Stomach (tissue), 9 donors: Measurements from ENCODE around the gene COA5. TPM values are rescaled to one million over a fixed set of nuclear protein-coding genes. Genes with fewer than 3 reads are reported as not detected.
A peak's percentile ranks its signal among the peaks of the same experiment; 100 is the strongest.

Source experiments
- DNase-seq, 2 donors: peaks; one replicate each; pipeline versions ENCODE4 v3.0.0 to v3.0.0-alpha.2; 2013 to 2019
- H3K27ac ChIP-seq, 5 donors: fragments of 200-600 bp in 4 of 5; sonication (generic) in 4 of 5; one replicate each; pipeline ENCODE4 v1.5.1; 2013 to 2019; ENCODE audit warnings: mild to moderate bottlenecking in 1 of 5, moderate library complexity in 1 of 5
- H3K27me3 ChIP-seq, 3 donors: fragments of 200-600 bp; sonication (generic); one replicate each; pipeline ENCODE4 v1.5.1; 2017 to 2019; ENCODE audit warnings: mixed run types in 1 of 3
- H3K36me3 ChIP-seq, 4 donors: fragments of 200-600 bp; sonication (generic); 1 replicate in 3 of 4; 2 replicates in 1 of 4; pipeline ENCODE4 v1.5.1; 2016 to 2019
- H3K4me1 ChIP-seq, 4 donors: fragments of 200-600 bp; sonication (generic); one replicate each; pipeline ENCODE4 v1.5.1; 2016 to 2019
- H3K4me3 ChIP-seq, 4 donors: fragments of 200-600 bp; sonication (generic) in 3 of 4; one replicate each; pipeline ENCODE4 v1.5.1; 2016 to 2019; ENCODE audit warnings: mild to moderate bottlenecking in 1 of 4
- H3K9me3 ChIP-seq, 4 donors: fragments of 200-600 bp; sonication (generic); one replicate each; pipeline ENCODE4 v1.5.1; 2016 to 2019
- EP300 ChIP-seq: sonication (generic); formaldehyde crosslinking; IDR thresholded peaks from one replicate; pipeline ENCODE4 v1.6.1; 2017; ENCODE audit warnings: antibody characterized with exemption
- POLR2A ChIP-seq, 4 donors: fragments of 450-650 bp; IDR thresholded peaks; one replicate each; pipeline ENCODE4 v1.6.1; 2016; ENCODE audit warnings: antibody characterized with exemption in 4 of 4, control low read depth in 2 of 4, mild to moderate bottlenecking in 1 of 4, moderate library complexity in 1 of 4
- POLR2AphosphoS5 ChIP-seq, 3 donors: sonication (generic); formaldehyde crosslinking; IDR thresholded peaks; one replicate each; pipeline ENCODE4 v1.6.1; 2016; ENCODE audit warnings: antibody characterized with exemption in 3 of 3
- WGBS, 5 donors: extraction: QIAGEN DNeasy Blood & Tissue Kit in 3 of 5; methylation state at CpG; one replicate each; pipeline versions ENCODE4 v1.1.5 to v1.1.7; 2013 to 2018; 5-methylcytosine and 5-hydroxymethylcytosine counted together
- intact Hi-C: fragments of 100-400 bp; cut with DNase I; formaldehyde crosslinking; loops from one replicate; pipeline ENCODE4 v1.15.1; 2023; ENCODE audit warnings: low total_unique reads
- polyA plus RNA-seq, 3 donors: library from polyadenylated mRNA; stranded (reverse); fragments of 200-250 nt; gene quantifications; one replicate each; pipeline ENCODE4 v1.2.3, GENCODE V29; 2013
- total RNA-seq, 5 donors: library from RNA; depleted of rRNA; stranded (reverse); fragments of >200 nt; gene quantifications; one replicate each; pipeline versions ENCODE4 v1.1.0 to v1.2.3, GENCODE V29; 2014 to 2016
- TF ChIP-seq, protein P1 (sequence below), 7 experiments: fragments of 450-650 bp in 4 of 7; fragments of 200-600 bp in 3 of 7; sonication (generic) in 3 of 7; IDR thresholded peaks; one replicate each; pipeline ENCODE4 v1.5.1; 2016 to 2019; ENCODE audit warnings: antibody characterized with exemption in 7 of 7, control low read depth in 2 of 7, mild to moderate bottlenecking in 1 of 7
- donor health status: healthy with polysubstance abuse.
- donor health status: Bipolar disorder and iron deficiency.
- donor health status: healthy.

COA5 gene
- total and polyA plus RNA-seq, 8 donors = 1.2 to 60.6 (median 34.6) TPM

DNA sequence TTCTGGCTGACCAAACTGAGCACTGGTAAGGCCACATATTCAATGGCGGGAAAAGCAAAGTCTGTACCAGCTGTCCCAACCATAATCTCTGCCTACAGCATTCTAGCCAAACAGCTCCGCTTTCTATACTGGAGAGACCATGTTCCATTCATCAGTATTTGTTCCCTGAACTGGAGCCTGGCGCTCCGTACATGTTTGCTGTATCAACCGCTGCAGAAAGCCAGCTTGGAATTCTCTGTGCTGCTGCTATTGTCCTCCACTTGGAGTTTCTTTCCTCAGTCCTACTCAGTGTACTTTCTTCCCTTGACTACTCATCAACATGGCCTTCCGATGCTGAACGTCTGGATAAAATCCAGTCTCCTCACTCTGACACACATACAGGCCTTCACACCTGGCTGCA is 1.9 kb downstream of the COA5 start:
- TF ChIP-seq POLR2AphosphoS5 (IDR thresholded peaks at IDR 0.05) = no peak
- no peak for TF ChIP-seq POLR2A (IDR thresholded peaks at IDR 0.05)
- TF ChIP-seq, protein P1, sequence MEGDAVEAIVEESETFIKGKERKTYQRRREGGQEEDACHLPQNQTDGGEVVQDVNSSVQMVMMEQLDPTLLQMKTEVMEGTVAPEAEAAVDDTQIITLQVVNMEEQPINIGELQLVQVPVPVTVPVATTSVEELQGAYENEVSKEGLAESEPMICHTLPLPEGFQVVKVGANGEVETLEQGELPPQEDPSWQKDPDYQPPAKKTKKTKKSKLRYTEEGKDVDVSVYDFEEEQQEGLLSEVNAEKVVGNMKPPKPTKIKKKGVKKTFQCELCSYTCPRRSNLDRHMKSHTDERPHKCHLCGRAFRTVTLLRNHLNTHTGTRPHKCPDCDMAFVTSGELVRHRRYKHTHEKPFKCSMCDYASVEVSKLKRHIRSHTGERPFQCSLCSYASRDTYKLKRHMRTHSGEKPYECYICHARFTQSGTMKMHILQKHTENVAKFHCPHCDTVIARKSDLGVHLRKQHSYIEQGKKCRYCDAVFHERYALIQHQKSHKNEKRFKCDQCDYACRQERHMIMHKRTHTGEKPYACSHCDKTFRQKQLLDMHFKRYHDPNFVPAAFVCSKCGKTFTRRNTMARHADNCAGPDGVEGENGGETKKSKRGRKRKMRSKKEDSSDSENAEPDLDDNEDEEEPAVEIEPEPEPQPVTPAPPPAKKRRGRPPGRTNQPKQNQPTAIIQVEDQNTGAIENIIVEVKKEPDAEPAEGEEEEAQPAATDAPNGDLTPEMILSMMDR (IDR thresholded peaks at IDR 0.05) = no peak
- TF ChIP-seq EP300 = no peak
- H3K27me3 ChIP-seq = no peaks in the 10 kb centered on the region
- intact Hi-C loops = no loop called here
- peak overlapping the region in 2 of 4 donors; percentile 92 to 95 for H3K4me3 ChIP-seq
- WGBS, 5 donors = 70 to 84% (median 80%) methylated on average over 7 of the region's 7 CpGs
- peaks cover 38 to 66% (median 54%) of the 10 kb centered on the region in 4 donors for H3K4me1 ChIP-seq
- no peaks in the 10 kb centered on the region for H3K9me3 ChIP-seq
- peaks cover 14 to 46% (median 43%) of the 10 kb centered on the region in 4 donors for H3K36me3 ChIP-seq
- no peak for DNase-seq
- H3K27ac ChIP-seq = peak overlapping the region in 2 of 5 donors; percentile 99

DNA sequence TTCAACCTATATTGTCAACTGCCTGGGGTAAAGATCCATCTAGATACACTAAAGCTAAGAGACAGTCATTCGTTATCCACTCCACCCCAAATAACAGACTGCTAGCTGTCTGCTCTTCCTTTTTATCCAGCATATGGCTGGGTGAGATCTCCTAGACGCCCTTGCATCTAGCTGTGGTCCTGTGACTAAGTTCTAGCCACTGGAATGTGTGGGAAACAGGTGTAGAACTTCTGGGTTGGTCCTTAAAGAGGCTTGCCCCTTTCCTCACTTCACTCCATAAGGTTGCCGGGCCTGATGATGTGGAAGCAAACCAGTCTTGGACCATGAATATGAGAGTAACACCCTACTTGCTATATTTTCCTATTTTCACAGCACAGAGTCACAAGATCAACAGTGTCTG is 3.2 kb downstream of the COA5 start:
- Histone ChIP-seq H3K27ac (no peak overlapping the region), H3K9me3 (no peaks in the 10 kb centered on the region), H3K4me1 (peaks cover 31 to 52% (median 40%) of the 10 kb centered on the region in 4 donors), H3K27me3 (no peaks in the 10 kb centered on the region), H3K4me3 (no peak overlapping the region), H3K36me3 (peaks cover 22 to 47% (median 45%) of the 10 kb centered on the region in 4 donors)
- WGBS, 5 donors = 68 to 80% (median 73%) methylated on average over 3 of the region's 3 CpGs
- TF ChIP-seq POLR2A (IDR thresholded peaks at IDR 0.05) (no peak), POLR2AphosphoS5 (IDR thresholded peaks at IDR 0.05) (no peak), EP300 (no peak)
- TF ChIP-seq, protein P1 (IDR thresholded peaks at IDR 0.05) = no peak
- intact Hi-C loops = no loop called here
- DNase-seq = no peak

DNA sequence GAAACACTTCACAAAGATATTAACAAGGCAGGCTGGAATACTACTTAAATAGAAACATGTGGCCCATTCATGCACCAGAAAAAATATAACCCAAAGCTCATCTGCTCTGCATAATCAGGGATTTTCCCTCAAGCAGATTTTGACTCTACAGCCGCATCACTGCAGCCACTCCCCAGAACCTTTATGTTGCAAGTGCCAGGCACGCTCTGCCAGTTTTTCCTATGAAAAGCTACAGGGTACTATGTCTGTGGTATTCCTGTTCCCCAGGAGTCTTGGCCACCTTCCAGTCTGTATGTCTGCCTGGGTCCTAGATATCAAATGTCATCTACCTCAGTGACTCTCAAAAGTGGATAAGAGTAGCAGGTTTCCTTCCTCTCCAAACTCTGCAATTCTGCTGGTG is 3.8 kb downstream of the COA5 start:
- H3K27ac ChIP-seq = no peak overlapping the region
- peaks cover 27 to 52% (median 51%) of the 10 kb centered on the region in 4 donors for H3K36me3 ChIP-seq
- H3K9me3 ChIP-seq = no peaks in the 10 kb centered on the region
- intact Hi-C loops = no loop called here
- H3K4me1 ChIP-seq = peaks cover 25 to 47% (median 35%) of the 10 kb centered on the region in 4 donors
- H3K27me3 ChIP-seq = no peaks in the 10 kb centered on the region
- TF ChIP-seq, protein P1 (IDR thresholded peaks at IDR 0.05) = no peak
- no peak for TF ChIP-seq POLR2AphosphoS5 (IDR thresholded peaks at IDR 0.05)
- no peak for TF ChIP-seq POLR2A (IDR thresholded peaks at IDR 0.05)
- no peak for TF ChIP-seq EP300
- no peak for DNase-seq
- 43 to 71% (median 65%) methylated on average over 2 of the region's 2 CpGs for WGBS, 5 donors
- no peak overlapping the region for H3K4me3 ChIP-seq

DNA sequence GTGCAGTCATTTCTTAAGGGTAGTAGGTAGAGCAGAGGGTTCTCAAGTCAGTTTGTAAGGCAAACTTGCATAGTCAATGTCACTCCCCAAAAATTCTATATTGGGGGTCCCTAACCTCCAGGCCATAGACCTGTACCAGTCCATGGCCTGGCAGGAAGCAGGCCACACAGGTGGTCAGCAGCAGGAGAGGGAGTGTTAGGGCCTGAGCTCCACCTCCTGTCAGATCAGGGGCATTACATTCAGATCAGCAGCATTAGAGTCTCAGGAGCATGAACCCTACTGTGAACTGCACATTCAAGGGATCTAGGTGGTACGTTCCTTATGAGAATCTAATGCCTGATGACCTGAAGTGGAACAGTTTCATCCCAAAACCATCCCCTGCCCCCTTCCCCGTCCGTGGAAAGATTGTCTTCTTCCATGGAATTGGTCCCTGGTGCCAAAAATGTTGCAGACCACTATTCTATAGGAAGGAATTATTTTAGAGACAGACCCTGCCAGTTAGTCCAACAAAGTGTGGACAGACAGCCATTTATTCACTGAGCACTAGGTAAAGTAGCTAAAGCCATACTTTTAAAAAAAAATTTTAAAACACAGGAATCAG is 6.7 kb downstream of the COA5 start:
- Histone ChIP-seq H3K27ac (no peak overlapping the region), H3K9me3 (no peaks in the 10 kb centered on the region), H3K4me3 (no peak overlapping the region), H3K27me3 (no peaks in the 10 kb centered on the region), H3K36me3 (peaks cover 34 to 81% (median 75%) of the 10 kb centered on the region in 4 donors), H3K4me1 (peaks cover 9 to 31% (median 19%) of the 10 kb centered on the region in 4 donors)
- peak in 1 of 3 donors; percentile 10 for TF ChIP-seq POLR2AphosphoS5 (IDR thresholded peaks at IDR 0.05)
- TF ChIP-seq POLR2A (IDR thresholded peaks at IDR 0.05) = no peak
- TF ChIP-seq, protein P1 (IDR thresholded peaks at IDR 0.05) = peak in 5 of 7 experiments; percentile 23 to 38 (median 29)
- no peak for TF ChIP-seq EP300
- 67 to 93% (median 79%) methylated on average over 3 of the region's 3 CpGs for WGBS, 5 donors
- intact Hi-C loops = no loop called here
- DNase-seq = peak in 1 of 2 donors; percentile 73
